Measurements from ENCODE around the gene SLC35B3. TPM values are rescaled to one million over a fixed set of nuclear protein-coding genes. Genes with fewer than 3 reads are reported as not detected.

SLC35B3 gene
- total and polyA plus RNA-seq, 10 of the 15 experiments (the other 5 are each of a cell fraction or from before 2014, with no cell fraction given), result 10.5 to 28.1 (median 12.4) TPM

GRCh38 chr6:8435093-8435844, at the start of gene SLC35B3 (continued):
- TF ChIP-seq CREB1 (IDR thresholded peaks at IDR 0.05; ENCODE audit: low read depth) (peak; percentile 59; the same call in 1 of the 2 replicates), NR2C1 (IDR thresholded peaks at IDR 0.05) (no peak), CHD2 (IDR thresholded peaks at IDR 0.05; ENCODE audit: borderline replicate concordance, low read depth, low read length) (no peak), FOXM1 (IDR thresholded peaks at IDR 0.05; ENCODE audit: low read depth, low read length) (no peak; the same call in 1 of the 2 replicates), ZNF207 (IDR thresholded peaks at IDR 0.05; ENCODE audit: borderline replicate concordance) (0 out of 2 replicates have a peak, but pooled peaks have one; percentile 39), ZBTB11 (CRISPR knock-in tag; IDR thresholded peaks at IDR 0.05) (no peak), SMAD5 (IDR thresholded peaks at IDR 0.05; ENCODE audit: low read depth) (peak; percentile 57; the same call in 1 of the 2 replicates), CUX1 (IDR thresholded peaks at IDR 0.05; ENCODE audit: insufficient replicate concordance, low read depth, low read length) (no peak), EGR1 (IDR thresholded peaks at IDR 0.05; ENCODE audit: borderline replicate concordance in 1 of 2, low read depth in 2 of 2, low read length in 2 of 2) (peak in 1 of 2 experiments; percentile 86; a peak in 2 of 3 replicates), USF2 (IDR thresholded peaks at IDR 0.05; ENCODE audit: borderline replicate concordance, low read depth, low read length) (no peak), RCOR1 (conservative IDR thresholded peaks at IDR 0.05; ENCODE audit: low read depth, low read length) (0 out of 2 replicates have a peak, but pooled peaks have one; percentile 70), GABPA (IDR thresholded peaks at IDR 0.05; ENCODE audit: low read depth) (peak; percentile 60), SMARCA5 (IDR thresholded peaks at IDR 0.05) (0 out of 2 replicates have a peak, but pooled peaks have one; percentile 16), RAD21 (IDR thresholded peaks at IDR 0.05; ENCODE audit: insufficient read depth, low read depth, low read length) (no peak), STAT1 (conservative IDR thresholded peaks at IDR 0.05) (no peak), ETV6 (conservative IDR thresholded peaks at IDR 0.05 in 1 of 2, IDR thresholded peaks at IDR 0.05 in 1 of 2; ENCODE audit: borderline replicate concordance in 1 of 2, low read depth in 1 of 2) (peak in 1 of 2 experiments; percentile 77; a peak in 1 of 4 replicates), ZBED1 (IDR thresholded peaks at IDR 0.05; ENCODE audit: borderline replicate concordance) (no peak; the same call in 1 of the 2 replicates), CEBPB (IDR thresholded peaks at IDR 0.05; ENCODE audit: borderline replicate concordance in 1 of 2, low read depth in 2 of 2, low read length in 2 of 2) (no peak), RAD51 (IDR thresholded peaks at IDR 0.05) (no peak)

Measured in GM12878 (cell line).